ENCODE results near the gene RHBDD3.

- TF ChIP-seq MXI1 (IDR thresholded peaks at IDR 0.05; ENCODE audit: borderline replicate concordance, low read depth, low read length), result no peak
- TF ChIP-seq USF2 (IDR thresholded peaks at IDR 0.05; ENCODE audit: low read depth, low read length), result no peak
- no peak for TF ChIP-seq CTCF (conservative IDR thresholded peaks at IDR 0.05; ENCODE audit: low read depth, low read length)
- no peak for TF ChIP-seq CEBPB (IDR thresholded peaks at IDR 0.05; ENCODE audit: low read depth, low read length)
Measured at GRCh38 chr22:29302402-29302680, 34.6 kb upstream of the RHBDD3 start.

All from IMR-90 (cell line).